ENCODE data around the gene HOXB6.

The HOXB6 gene

GRCh38 chr17:48564188-48565021 is 40.4 kb downstream of the HOXB6 start:
- DNase-seq, result no peak

GRCh38 chr17:48563867-48564187 is 41.0 kb downstream of the HOXB6 start:
- no peak for DNase-seq

GRCh38 chr17:48563385-48563838 is 41.4 kb downstream of the HOXB6 start:
- no peak for DNase-seq

- DNase-seq, result no peak
Measured at GRCh38 chr17:48562934-48563333, 41.9 kb downstream of the HOXB6 start.

- no peak for DNase-seq
Measured at GRCh38 chr17:48561884-48562810, 42.6 kb downstream of the HOXB6 start.

DNA sequence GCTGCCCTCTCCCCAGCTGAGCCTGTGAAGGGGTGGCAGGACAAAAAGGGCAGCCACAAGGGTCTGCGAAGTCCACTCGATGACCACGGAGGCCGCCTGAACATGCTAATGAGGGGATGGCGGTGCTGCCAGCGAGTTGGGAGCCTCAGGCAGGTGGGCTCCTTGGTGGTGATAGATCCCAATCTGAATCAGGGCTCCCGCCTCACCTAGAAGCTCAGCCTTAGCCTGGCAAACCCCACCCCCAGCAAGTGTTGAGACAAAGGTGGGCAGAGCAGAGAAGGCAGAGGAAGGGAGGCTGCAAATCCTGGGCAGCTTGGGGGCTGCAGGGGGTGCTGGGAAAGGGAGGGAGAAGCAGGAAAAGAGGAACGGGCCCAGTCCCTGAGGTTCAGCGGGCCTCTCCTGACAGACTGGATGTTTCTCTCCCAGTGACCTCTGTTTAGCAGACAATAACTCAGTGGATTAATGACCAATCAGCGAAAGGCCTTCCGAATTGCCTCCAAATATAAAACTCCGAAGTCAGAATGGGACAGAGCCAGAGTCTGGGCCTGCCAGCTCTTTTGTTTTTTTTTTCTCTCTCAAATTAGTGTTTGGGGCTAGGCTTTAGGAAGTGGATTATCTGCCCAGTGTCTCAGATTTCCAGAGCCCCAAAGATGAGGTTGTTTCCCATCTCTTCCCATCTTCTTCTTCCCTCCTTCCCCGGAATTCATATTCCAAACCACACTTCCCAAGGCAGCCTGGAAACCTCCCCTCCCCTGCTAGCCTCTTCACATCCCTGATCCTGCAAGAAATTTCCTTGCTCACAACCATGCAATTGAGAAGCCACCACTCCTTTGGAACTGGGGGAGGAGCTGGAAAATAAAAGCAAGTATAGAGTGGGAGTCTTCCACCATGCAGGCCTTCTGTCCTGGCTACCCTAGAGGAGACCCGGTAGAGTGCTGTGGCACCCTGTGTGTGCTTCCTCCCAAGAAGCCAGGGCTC is 44.7 kb downstream of the HOXB6 start:
- no peak for DNase-seq

DNA sequence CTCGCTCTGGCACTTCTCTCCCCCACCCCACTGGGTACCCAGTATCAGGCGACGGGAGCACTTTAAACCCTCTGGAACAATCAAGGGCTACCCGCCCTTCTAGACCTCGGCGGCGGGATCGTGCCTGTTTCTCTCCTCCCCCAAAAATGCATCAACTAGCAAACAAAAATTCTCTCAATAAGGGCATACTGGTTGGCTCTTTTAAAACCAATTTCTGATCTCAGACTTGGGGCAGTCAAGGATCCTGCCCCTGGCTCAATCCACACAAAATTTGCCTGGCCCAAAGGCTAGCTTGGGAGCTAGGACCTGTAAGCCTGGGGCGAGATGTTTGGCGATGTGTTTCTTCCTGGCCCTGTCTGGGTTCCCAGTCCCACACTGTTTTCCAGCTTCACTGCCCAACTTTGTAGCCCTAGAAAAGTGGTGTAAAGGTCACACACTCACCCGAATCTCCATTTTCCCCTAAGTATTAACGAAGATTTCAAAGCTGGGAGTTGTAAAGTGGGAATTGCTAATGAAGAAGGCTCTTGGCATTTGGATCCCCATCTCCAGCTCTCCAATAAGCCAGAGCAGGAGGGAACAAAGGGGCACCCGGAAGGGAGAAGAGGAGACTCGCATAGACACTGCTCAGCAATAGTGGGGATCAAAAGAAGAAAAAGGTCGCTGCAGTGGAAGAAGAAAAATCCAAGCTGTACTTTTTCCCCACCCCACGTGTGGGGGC is 45.5 kb downstream of the HOXB6 start:
- no peak for DNase-seq

DNA sequence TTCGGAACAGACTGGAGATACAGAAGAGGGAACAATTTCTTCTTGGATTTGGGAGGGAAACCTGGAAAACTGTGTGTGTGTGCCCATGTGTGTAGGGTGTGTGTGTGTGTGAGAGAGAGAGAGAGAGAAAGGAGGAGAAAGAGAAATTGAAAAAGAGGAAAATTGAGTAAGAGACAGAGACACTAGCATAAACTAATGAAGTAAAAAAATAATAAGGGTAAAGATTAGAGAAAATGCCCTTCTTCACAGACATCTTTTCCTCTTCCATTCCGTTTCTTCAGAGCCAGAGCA is 46.0 kb downstream of the HOXB6 start:
- no peak for DNase-seq

DNA sequence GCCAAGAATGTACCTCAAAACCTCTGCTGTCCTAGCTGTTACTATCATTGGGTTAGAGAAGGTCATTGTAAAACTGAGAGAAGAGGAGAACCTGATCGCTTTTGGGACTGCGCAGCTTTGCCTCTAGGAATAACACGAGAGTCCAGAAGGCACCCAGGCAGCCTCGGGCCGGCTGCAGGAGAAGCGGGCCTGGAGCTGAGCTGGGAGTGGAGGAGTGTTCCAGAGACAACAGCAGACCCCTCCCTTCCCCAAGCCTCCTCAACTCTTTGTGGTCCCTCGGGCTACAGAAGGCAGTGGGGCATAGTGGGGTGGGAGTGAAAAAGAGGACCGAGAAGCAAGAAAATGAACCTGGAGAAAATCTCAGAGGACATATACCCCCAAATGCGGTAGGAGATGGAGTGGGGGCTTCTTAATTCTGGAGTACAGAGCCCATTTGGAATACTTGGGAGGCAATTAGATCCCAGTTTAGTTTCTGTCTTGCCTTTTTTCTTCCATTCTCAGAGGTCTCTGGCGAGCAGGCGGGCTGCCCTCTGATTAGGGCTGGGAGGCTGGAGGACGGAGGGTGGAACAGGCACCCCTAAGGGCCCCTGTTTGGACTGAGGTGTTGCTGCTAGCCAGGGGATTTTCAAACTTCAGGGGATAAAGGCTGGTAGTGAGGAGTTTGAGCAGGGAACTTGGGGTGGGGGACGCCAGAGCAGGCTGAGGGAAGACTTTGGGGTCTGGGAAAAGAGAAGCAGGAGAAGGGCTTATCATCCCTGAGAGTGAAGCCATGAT is 46.5 kb downstream of the HOXB6 start:
- no peak for DNase-seq

- DNase-seq, result no peak
Measured at GRCh38 chr17:48556576-48557401, 48.0 kb downstream of the HOXB6 start.

DNA sequence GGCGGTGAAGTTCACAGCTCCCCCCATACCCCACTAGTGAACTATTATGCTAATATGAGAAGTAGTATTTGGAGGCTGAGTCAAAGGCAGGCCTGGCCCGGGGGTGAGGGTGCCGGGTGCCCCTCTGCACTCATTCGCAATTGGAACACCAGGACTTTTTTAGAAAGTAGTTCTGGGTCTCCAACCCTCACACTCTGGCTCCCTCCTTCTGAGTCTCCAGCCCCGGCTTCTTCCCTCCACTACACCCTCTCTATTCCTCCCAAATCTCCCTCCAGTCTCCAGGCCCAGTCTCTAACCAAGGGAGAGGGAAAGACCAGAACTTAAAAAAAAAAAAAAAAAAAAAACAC is 48.6 kb downstream of the HOXB6 start:
- DNase-seq, result no peak

DNA sequence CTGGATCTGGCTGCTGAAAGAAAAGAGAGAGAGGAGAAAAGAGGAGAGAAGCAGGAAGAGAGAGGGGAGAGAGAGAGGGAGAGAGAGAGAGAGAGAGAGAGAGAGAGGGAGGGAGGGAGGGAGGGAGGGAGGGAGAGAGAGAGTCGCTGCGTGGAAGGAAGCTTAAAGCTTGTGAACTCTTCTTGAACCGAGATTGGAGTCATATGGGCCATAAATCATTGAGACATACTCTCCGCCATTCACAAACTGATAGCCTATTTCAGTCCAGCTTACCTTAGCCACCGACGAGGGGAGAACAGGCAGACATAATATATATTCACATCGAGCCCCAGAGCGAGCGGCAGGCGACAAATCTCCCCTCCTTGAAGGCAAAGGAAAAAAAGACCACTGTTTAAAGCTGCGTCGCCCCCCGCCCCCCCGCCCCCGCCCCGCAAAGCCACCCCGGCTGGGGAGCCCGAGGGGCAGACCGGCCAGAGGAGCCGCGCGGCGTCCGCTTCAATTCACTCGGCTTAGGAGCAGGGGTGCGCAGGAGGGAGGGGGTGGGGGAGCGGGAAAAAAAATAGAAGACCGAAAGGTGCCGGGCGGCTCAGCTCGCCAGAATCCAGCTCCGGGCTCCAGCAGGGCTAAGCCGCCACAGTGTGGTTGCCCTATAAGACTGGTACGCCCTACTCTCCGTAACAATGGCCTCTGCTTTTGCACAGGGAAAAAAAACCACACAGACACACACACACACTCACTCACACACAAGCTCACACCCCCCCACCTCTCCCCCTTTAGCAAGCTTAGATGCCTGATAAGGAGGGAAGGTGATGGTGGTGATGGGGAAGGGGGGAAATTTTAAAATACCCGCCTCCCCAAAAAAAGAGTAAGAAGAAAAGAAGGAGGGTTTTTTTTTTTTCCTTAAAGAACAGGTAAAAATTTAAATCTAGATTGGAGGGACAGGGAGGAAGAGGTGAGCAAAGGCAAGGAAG is 49.2 kb downstream of the HOXB6 start:
- DNase-seq, result peak; percentile 48

DNA sequence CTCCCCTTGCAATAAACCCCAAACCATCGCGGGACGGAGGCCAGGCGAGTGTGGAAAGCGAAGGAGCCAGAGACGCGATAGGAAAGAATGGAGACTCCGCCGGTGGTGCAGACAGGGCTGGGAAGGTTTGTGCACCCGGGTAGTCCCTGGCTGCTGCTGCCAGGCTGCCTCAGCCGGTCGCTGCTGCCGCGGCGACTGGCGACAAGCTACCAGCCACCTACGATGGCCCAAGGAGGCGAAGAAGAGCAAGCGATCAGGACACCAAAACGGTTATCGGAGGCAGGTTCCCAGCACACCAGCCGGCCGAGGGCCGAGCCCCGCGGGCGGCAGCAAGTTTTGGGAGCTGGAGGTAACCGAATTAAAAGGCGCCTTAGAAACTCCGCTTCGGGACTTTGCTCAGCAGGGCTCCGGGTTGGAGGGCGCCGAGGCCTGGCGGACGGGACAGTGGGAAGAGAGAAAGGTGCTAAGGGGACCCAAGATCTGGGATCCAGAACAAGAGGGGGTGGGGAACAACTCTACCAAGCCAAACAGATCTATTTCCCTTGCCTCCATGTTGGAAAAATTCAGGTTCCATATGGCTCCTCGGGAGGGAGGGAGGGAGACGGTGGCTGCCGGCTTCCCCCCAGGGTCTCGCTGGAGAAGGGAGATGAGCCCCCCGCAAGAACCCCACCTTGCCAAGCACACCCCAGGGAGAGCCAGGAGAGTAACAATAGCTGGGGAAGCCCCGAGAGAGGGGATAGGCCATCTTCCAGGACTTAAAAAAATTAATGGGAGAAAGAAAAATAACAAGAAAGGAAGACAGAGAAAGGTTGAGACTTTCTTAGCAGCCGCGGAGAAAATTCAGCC is 50.2 kb downstream of the HOXB6 start:
- DNase-seq, result no peak

DNA sequence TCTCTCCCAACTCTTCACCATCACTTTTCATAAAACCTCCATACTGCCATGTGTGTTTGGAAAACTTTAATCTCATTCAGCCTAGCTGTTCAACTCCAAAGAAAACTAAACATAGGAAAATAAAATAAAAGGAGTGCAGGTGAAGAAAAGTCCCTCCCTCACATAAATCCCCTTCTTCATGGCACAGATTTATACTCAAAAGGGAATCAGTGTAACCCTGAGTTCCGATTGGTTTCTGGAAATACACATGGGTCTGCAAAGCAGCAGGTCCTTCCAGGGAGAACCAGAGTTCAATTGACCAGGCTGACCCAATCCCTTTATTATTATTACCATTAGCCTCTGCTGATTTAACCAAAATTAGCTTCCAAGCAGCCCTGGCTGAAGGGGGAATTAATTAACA is 51.0 kb downstream of the HOXB6 start:
- DNase-seq, result no peak

GRCh38 chr17:48553190-48553547 is 51.6 kb downstream of the HOXB6 start:
- no peak for DNase-seq

GRCh38 chr17:48552466-48553189 is 52.2 kb downstream of the HOXB6 start:
- no peak for DNase-seq

DNA sequence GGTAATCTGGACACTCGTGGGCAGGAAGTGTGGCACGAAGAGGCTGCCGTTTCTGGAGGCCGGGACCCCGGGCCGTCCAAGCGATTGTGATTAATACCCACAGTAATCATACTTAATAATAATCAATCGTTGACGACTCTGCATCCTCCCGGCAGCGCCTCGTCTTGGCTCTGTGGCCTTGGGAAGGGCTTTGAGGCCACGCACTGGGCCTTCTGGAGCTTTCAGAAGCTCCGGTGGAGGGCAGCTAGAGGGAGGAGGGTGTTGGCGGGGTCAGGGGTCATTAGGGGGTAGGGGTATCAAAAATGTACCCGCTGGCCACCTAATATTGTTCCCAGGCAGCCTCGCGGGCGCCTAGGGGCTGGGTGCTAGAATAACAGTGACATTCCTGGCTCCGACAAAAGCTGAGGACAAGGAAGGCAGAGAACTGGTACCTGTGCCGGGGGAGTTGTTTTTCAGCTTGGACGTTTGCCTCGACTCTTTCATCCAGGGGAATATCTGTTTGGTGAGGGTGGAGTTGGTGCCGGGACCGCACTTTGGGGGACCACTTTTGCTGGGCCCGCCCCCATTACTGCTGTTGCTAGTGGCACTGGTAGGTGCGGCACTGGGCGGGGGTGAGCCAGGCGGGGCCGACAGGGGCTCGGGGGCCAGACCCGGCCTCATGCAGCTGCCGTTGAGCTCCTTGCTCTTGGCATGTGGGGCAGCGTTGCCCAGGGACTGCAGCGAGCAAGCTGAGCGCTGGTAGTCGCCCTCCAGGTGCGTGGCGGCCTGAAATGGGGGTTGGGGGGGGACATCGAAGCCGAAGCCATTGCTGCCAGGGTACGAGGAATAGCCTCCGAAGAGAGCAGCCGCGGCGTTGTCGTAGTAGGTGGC is 53.0 kb downstream of the HOXB6 start:
- DNase-seq, result no peak

All from NCI-H446 treated with DMSO at 0.1 percent for 48 hours (cell line).